NCI-H2196 treated with DMSO at 0.1 percent for 48 hours (cell line): ENCODE measurements around the gene SEPTIN7.

ENCODE experiments used
- DNase-seq: peaks from one replicate; lab custom pipeline; 2025; ENCODE audit not compliant: unreplicated experiment; lab: John Stamatoyannopoulos, UW

The SEPTIN7 gene

DNA sequence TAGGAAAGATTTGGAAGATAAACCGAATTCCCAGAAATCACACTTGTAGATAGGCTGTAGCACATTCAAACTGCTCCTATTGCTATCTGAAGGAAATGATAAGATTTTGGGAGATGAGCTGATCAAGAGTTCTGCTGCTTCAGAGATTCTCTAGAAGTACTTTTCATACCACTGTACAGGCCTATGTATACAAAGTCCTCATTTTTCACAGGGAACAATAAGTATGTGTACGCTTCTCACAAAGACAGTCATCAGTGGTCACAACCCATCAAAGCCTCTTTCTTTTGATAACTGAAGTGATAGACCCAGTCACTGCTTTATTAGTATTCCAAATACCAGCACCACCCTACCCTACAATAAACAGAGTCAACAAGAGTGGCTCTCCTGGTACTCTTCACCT lies 15.6 kb upstream of the SEPTIN7 start:
- no peak for DNase-seq

GRCh38 chr7:35787925-35788324 lies 12.9 kb upstream of the SEPTIN7 start:
- DNase-seq: no peak

GRCh38 chr7:35792472-35792871 lies 8.4 kb upstream of the SEPTIN7 start:
- no peak for DNase-seq

DNA sequence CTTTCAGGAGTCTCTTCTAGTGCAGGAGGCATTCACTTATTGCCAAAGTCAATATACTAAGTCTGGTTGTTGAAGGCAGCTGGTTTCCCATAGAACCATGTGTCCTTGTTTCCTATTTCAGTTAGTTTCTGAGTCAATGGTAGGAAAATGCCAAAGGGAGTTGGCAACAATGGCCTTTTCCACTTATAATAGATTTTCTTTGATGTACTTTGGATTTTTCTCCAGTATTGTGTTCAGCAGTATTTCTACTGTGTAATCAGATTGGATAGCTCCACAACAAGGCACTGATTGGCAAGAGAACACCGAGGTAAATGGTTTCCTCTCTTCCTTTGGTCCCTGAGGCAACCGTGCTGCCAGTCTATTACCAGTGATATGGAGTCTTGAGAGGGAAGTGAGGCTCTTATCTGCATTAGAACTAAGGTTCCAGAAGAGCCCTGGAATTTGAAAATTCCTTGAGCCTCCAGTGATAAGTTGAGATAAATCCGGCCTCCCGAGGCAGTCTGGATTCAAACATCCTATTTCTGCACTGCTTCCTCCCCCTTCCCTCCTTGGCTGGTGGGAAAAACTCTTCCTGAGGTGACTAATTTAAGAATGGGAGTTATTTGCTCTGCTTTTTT lies 7.9 kb upstream of the SEPTIN7 start:
- DNase-seq: peak; percentile 30

DNA sequence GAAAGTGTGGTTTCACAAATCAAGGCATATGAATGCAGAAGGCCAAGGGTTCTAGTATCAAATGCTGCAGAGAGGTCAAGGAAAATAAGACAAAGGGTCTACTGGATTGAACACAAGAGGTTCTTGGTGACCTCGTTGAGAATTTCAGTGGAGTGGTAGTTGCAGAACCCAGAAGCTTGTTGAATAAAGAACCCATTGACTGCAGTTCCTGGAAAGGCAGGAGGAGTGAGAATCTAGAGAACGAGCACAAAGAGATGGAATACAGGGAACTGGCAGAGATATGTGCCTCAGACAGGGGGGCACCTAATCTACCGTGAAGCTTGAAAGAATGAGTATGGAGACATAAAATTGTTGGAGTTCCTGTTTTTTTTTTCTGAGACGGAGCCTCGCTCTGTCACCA lies 3.5 kb upstream of the SEPTIN7 start:
- no peak for DNase-seq

- peak; percentile 84 for DNase-seq
Measured at GRCh38 chr7:35799846-35800717, 775 bp upstream of the SEPTIN7 start.

- no peak for DNase-seq
Measured at GRCh38 chr7:35801392-35802101, 690 bp downstream of the SEPTIN7 start.

- DNase-seq: no peak
Measured at GRCh38 chr7:35802102-35802466, 1.2 kb downstream of the SEPTIN7 start.

GRCh38 chr7:35802649-35803048 lies 1.8 kb downstream of the SEPTIN7 start:
- DNase-seq: no peak

DNA sequence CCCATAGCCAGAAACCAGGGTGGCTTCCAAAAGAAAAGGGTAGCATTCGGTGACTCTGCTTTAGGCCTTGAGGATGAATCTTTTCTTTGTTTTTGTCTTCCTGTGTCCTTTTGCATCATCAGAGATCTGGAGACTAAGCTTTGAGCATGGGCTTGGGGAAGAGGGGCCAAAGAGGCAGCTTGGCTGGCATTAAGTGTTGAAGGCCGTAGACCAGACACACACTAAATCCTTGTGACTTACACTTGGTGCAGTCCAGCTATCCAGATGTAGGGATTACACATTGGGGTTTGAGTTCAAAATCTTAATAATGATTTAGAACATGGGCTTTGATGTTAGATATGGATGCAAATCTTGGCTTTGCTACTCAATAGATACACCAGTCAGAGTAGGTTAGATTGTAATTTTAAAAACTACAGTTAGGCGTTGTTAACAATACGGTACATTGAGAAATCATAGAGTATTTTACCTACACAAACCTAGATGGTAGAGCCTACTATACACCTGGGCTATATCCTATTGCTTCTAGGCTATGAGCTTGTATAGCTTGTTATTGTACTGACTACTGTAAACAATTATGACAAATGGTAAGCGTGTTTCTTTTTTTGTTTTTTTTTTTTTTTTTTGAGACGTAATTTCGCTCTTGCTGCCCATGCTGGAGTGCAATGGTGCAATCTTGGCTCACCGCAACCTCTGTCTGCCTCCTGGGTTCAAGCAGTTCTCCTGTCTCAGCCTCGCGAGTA lies 3.5 kb downstream of the SEPTIN7 start:
- DNase-seq: no peak

- no peak for DNase-seq
Measured at GRCh38 chr7:35805876-35806275, 5.0 kb downstream of the SEPTIN7 start.

GRCh38 chr7:35816514-35816913 lies 15.7 kb downstream of the SEPTIN7 start:
- no peak for DNase-seq

- DNase-seq: no peak
Measured at GRCh38 chr7:35817181-35817580, 16.3 kb downstream of the SEPTIN7 start.

- no peak for DNase-seq
Measured at GRCh38 chr7:35817930-35818329, 17.1 kb downstream of the SEPTIN7 start.

DNA sequence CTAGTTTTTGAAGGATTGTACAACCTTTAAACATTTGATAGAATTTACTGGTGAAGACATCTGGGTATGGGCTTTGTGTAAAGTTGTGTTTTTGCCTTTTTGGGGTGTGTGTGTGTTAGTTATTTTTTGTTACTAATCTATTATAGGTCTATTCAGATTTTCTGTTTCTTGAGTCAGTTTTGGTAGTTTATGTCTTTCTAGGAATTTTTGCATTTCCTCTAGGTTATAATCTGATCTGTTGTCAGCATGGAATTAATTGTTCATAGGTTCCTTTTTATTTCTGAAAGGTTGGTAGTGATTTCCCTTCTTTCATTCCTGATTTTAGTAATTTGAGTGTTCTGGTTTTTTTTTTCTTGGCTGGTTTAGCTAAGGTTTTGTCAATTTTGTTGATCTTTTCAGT lies 17.7 kb downstream of the SEPTIN7 start:
- no peak for DNase-seq

GRCh38 chr7:35819310-35819709 lies 18.5 kb downstream of the SEPTIN7 start:
- no peak for DNase-seq

- no peak for DNase-seq
Measured at GRCh38 chr7:35819954-35820703, 19.3 kb downstream of the SEPTIN7 start.

- no peak for DNase-seq
Measured at GRCh38 chr7:35820858-35821257, 20.0 kb downstream of the SEPTIN7 start.

- no peak for DNase-seq
Measured at GRCh38 chr7:35823440-35823839, 22.6 kb downstream of the SEPTIN7 start.

DNA sequence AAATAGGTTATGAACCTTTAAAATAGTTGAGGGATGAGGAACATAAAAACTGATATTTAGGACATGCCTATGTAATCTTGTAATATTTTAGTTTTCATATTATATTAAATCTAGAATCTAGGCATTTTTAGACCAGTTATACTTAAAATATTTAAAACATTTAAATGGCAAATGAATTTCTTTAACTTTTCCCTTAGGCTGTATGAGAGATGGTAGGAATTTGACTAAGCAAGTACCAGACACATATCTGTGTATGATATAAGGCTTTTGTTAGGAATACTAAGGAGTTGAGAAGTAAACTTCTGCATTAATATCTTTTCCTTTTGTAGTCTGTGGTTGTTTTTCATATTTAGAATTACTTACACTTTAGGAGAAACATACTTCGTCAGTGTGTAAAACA lies 25.1 kb downstream of the SEPTIN7 start:
- no peak for DNase-seq

DNA sequence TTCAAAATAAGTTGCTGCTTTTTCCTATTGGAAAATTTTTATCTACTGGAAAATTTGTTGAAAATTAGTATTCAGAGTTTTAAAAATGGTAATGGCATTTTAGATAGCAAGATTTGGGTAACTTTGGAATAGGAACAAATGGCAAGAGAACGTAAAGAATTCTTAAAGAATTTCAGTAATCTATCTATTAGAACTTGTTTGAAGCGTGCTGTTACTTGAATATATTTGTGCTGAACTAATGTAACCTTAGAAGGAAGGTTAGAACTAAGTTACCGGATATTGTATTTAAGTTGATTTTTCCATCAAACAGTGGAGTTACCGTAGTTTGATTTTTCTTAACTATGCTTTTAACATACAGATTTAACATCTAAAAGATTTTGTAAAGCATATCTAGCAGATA lies 25.9 kb downstream of the SEPTIN7 start:
- DNase-seq: no peak
